Measurements from ENCODE around the gene CER1. TPM values are rescaled to one million over a fixed set of nuclear protein-coding genes. Genes with fewer than 3 reads are reported as not detected.

CER1 gene
- polyA plus RNA-seq, 1 donor from 2014 or later = not detected

DNA sequence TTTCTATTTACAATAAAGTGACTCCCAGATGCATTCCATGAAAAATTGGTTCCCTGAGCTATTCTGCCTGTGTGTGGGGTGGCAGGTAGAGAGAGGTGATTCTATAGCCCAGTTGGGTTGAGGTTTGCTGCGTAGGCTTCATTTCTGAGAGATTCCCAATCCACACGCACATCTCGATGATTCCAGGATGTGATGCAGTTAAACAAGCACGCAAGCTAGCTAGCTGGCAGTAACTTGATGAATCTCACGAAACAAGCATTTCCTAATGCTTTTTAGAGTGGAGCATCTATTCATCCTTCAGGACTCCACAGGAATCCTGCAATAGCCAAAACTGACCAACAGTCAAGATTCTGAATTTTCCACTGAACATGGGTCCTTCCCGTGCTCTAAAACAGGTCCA, 43.8 kb upstream of the CER1 start:
- Histone ChIP-seq H3K79me2 (replicated peaks; ENCODE audit: insufficient read depth, low read length) (no peaks in the 10 kb centered on the region), H3K9me3 (ENCODE audit: low read length) (no peaks in the 10 kb centered on the region), H3K27ac (ENCODE audit: low read length) (no peak overlapping the region), H3K9me2 (ENCODE audit: insufficient read depth, low read length) (no peaks in the 10 kb centered on the region), H2AFZ (ENCODE audit: low read depth, low read length) (no peak overlapping the region), H3K36me3 (ENCODE audit: insufficient read depth, low read length) (no peaks in the 10 kb centered on the region), H3K4me3 (ENCODE audit: low read length) (no peak overlapping the region), H4K20me1 (ENCODE audit: insufficient read depth) (no peaks in the 10 kb centered on the region), H3K27me3 (ENCODE audit: insufficient read depth, low read depth, low read length) (no peaks in the 10 kb centered on the region), H3K9ac (ENCODE audit: low read length) (no peak overlapping the region), H3K4me2 (ENCODE audit: low read length) (no peak overlapping the region), H3F3A (ENCODE audit: insufficient read depth, low read length, poor library complexity, severe bottlenecking) (no peaks in the 10 kb centered on the region)
- TF ChIP-seq RAD21 (conservative IDR thresholded peaks at IDR 0.05) (no peak), EP300 (conservative IDR thresholded peaks at IDR 0.05; ENCODE audit: poor library complexity, severe bottlenecking) (no peak), SMC3 (conservative IDR thresholded peaks at IDR 0.05; ENCODE audit: poor library complexity) (no peak), POLR2AphosphoS5 (IDR thresholded peaks at IDR 0.05) (no peak), CTCF (IDR thresholded peaks at IDR 0.05; ENCODE audit: poor library complexity, severe bottlenecking) (no peak), REST (IDR thresholded peaks at IDR 0.05; ENCODE audit: borderline replicate concordance) (no peak)

- no peak overlapping the region for H2AFZ ChIP-seq (ENCODE audit: low read depth, low read length)
- TF ChIP-seq RAD21 (conservative IDR thresholded peaks at IDR 0.05) (no peak), POLR2AphosphoS5 (IDR thresholded peaks at IDR 0.05) (no peak), TAF1 (IDR thresholded peaks at IDR 0.05; ENCODE audit: low read depth) (no peak), EZH2 (IDR thresholded peaks at IDR 0.05; ENCODE audit: borderline replicate concordance, insufficient read depth, low read length, poor library complexity, severe bottlenecking) (no peak), REST (IDR thresholded peaks at IDR 0.05; ENCODE audit: borderline replicate concordance) (no peak), CTCF (IDR thresholded peaks at IDR 0.05; ENCODE audit: poor library complexity, severe bottlenecking) (no peak), SMC3 (conservative IDR thresholded peaks at IDR 0.05; ENCODE audit: poor library complexity) (no peak), MXI1 (conservative IDR thresholded peaks at IDR 0.05; ENCODE audit: poor library complexity, severe bottlenecking) (no peak), EP300 (conservative IDR thresholded peaks at IDR 0.05; ENCODE audit: poor library complexity, severe bottlenecking) (no peak)
These were observed 39.1 kb upstream of the CER1 start for GRCh38 chr9:14761584-14761983.

More at GRCh38 chr9:14761584-14761983, 39.1 kb upstream of the CER1 start:
- Histone ChIP-seq H4K20me1 (ENCODE audit: insufficient read depth) (no peaks in the 10 kb centered on the region), H3K79me2 (replicated peaks; ENCODE audit: insufficient read depth, low read length) (no peaks in the 10 kb centered on the region), H3K9me2 (ENCODE audit: insufficient read depth, low read length) (no peaks in the 10 kb centered on the region), H3K9ac (ENCODE audit: low read length) (no peak overlapping the region), H3K27ac (ENCODE audit: low read length) (no peak overlapping the region), H3K9me3 (ENCODE audit: low read length) (no peaks in the 10 kb centered on the region), H3K4me2 (ENCODE audit: low read length) (no peak overlapping the region), H3K36me3 (ENCODE audit: insufficient read depth, low read length) (no peaks in the 10 kb centered on the region), H3K27me3 (ENCODE audit: insufficient read depth, low read depth, low read length) (no peaks in the 10 kb centered on the region), H3F3A (ENCODE audit: insufficient read depth, low read length, poor library complexity, severe bottlenecking) (no peaks in the 10 kb centered on the region), H3K4me3 (ENCODE audit: low read length) (no peak overlapping the region)
